KMS-11 (cell line): Measurements from ENCODE around the gene MYZAP.

Source experiments
- H2AFZ ChIP-seq: fragments of 200-600 bp; sonication (generic); 2 replicates; pipeline ENCODE4 v1.6.1; 2016; ENCODE audit warnings: antibody characterized with exemption, mixed run types, low read depth
- H3K27ac ChIP-seq: fragments of 200-600 bp; sonication (generic); 2 replicates; pipeline ENCODE4 v1.6.1; 2016; ENCODE audit warnings: mild to moderate bottlenecking, mixed run types
- H3K27me3 ChIP-seq: fragments of 200-600 bp; sonication (generic); 2 replicates; pipeline ENCODE4 v1.6.1; 2017; ENCODE audit warnings: mild to moderate bottlenecking, low read depth, mixed run types, moderate library complexity; ENCODE audit not compliant: insufficient read depth
- H3K36me3 ChIP-seq: fragments of 200-600 bp; sonication (generic); 2 replicates; pipeline ENCODE4 v1.6.1; 2017; ENCODE audit warnings: mild to moderate bottlenecking, mixed run types; ENCODE audit not compliant: insufficient read depth
- H3K4me1 ChIP-seq: fragments of 200-600 bp; sonication (generic); 2 replicates; pipeline ENCODE4 v1.6.1; 2016; ENCODE audit warnings: mild to moderate bottlenecking, low read depth, mixed run types; ENCODE audit not compliant: poor library complexity, severe bottlenecking
- H3K4me2 ChIP-seq: fragments of 200-600 bp; sonication (generic); 2 replicates; pipeline ENCODE4 v1.7.0; 2016; ENCODE audit warnings: mild to moderate bottlenecking, mixed run types
- H3K4me3 ChIP-seq: fragments of 200-600 bp; sonication (generic); IDR thresholded peaks from 2 replicates; pipeline ENCODE4 v1.6.1; 2017; ENCODE audit warnings: low read depth, low read length, mixed read lengths; ENCODE audit not compliant: insufficient read depth
- H3K79me2 ChIP-seq: fragments of 200-600 bp; sonication (generic); 2 replicates; pipeline ENCODE4 v1.6.1; 2016; ENCODE audit warnings: low read depth, mixed run types; ENCODE audit not compliant: insufficient read depth
- H3K9ac ChIP-seq: fragments of 200-600 bp; sonication (generic); 2 replicates; pipeline ENCODE4 v1.6.1; 2016; ENCODE audit warnings: mild to moderate bottlenecking, mixed run types
- H4K20me1 ChIP-seq: fragments of 200-600 bp; sonication (generic); 2 replicates; pipeline ENCODE4 v1.6.1; 2016; ENCODE audit warnings: mild to moderate bottlenecking, mixed run types; ENCODE audit not compliant: insufficient read depth
- CTCF ChIP-seq: fragments of 200-600 bp; sonication (generic); conservative IDR thresholded peaks from 2 replicates; pipeline ENCODE4 v1.6.1; 2017; ENCODE audit warnings: low read depth, mild to moderate bottlenecking, antibody characterized with exemption, low read length, moderate library complexity, mixed read lengths

The MYZAP gene

GRCh38 chr15:57599296-57599810 lies 7.6 kb downstream of the MYZAP start:
- no peak overlapping the region for H3K9ac ChIP-seq
- no peaks in the 10 kb centered on the region for H3K36me3 ChIP-seq
- no peaks in the 10 kb centered on the region for H3K4me1 ChIP-seq
- H3K4me2 ChIP-seq, result no peak overlapping the region
- no peaks in the 10 kb centered on the region for H3K79me2 ChIP-seq
- no peak for TF ChIP-seq CTCF
- no peak overlapping the region for H3K27ac ChIP-seq
- no peak overlapping the region for H2AFZ ChIP-seq
- no peaks in the 10 kb centered on the region for H4K20me1 ChIP-seq
- no peaks in the 10 kb centered on the region for H3K27me3 ChIP-seq
- no peak overlapping the region for H3K4me3 ChIP-seq

- H3K27me3 ChIP-seq, result no peaks in the 10 kb centered on the region
- no peak overlapping the region for H3K4me2 ChIP-seq
- H4K20me1 ChIP-seq, result no peaks in the 10 kb centered on the region
- H3K79me2 ChIP-seq, result no peaks in the 10 kb centered on the region
- no peaks in the 10 kb centered on the region for H3K36me3 ChIP-seq
- no peak for TF ChIP-seq CTCF
- H3K4me1 ChIP-seq, result no peaks in the 10 kb centered on the region
- H3K27ac ChIP-seq, result no peak overlapping the region
- no peak overlapping the region for H2AFZ ChIP-seq
- H3K4me3 ChIP-seq, result no peak overlapping the region
- no peak overlapping the region for H3K9ac ChIP-seq
Observed at GRCh38 chr15:57600197-57600596, 8.5 kb downstream of the MYZAP start.

- Histone ChIP-seq H3K27me3 (no peaks in the 10 kb centered on the region), H3K9ac (no peak overlapping the region), H4K20me1 (no peaks in the 10 kb centered on the region), H2AFZ (no peak overlapping the region), H3K4me2 (no peak overlapping the region), H3K4me3 (no peak overlapping the region), H3K4me1 (no peaks in the 10 kb centered on the region), H3K36me3 (no peaks in the 10 kb centered on the region), H3K79me2 (no peaks in the 10 kb centered on the region), H3K27ac (no peak overlapping the region)
- no peak for TF ChIP-seq CTCF
Observed at GRCh38 chr15:57604507-57604906, 12.8 kb downstream of the MYZAP start.

- Histone ChIP-seq H4K20me1 (no peaks in the 10 kb centered on the region), H3K27me3 (no peaks in the 10 kb centered on the region), H2AFZ (no peak overlapping the region), H3K4me2 (no peak overlapping the region), H3K36me3 (no peaks in the 10 kb centered on the region), H3K9ac (no peak overlapping the region), H3K4me1 (no peaks in the 10 kb centered on the region), H3K79me2 (no peaks in the 10 kb centered on the region), H3K27ac (no peak overlapping the region), H3K4me3 (no peak overlapping the region)
- TF ChIP-seq CTCF, result no peak
Observed at GRCh38 chr15:57605491-57605890, 13.8 kb downstream of the MYZAP start.
